Neural cell (in vitro differentiated cells): Measurements from ENCODE around the gene DOCK9. TPM values are rescaled to one million over a fixed set of nuclear protein-coding genes. Genes with fewer than 3 reads are reported as not detected.

Experiments
- H2AFZ ChIP-seq: fragments of 200-600, 300-800 bp; sonication (generic), shearing (Covaris generic); 2 replicates; pipeline ENCODE4 v1.6.0; 2014; ENCODE audit warnings: low read depth, mild to moderate bottlenecking, antibody characterized with exemption, low read length, moderate library complexity
- H3F3A ChIP-seq: fragments of 200-600 bp; shearing (Covaris generic); 2 replicates; pipeline ENCODE4 v1.6.1; 2016; ENCODE audit warnings: mild to moderate bottlenecking, moderate library complexity, mixed read lengths, antibody characterized with exemption, low read length; ENCODE audit not compliant: insufficient read depth, poor library complexity, severe bottlenecking
- H3K27ac ChIP-seq: fragments of 200-600, 300-800 bp; sonication (generic), shearing (Covaris generic); 2 replicates; pipeline ENCODE4 v1.5.1; 2014; ENCODE audit warnings: mild to moderate bottlenecking, low read length, moderate library complexity
- H3K27me3 ChIP-seq: fragments of 300-800, 200-600 bp; sonication (generic), shearing (Covaris generic); 2 replicates; pipeline ENCODE4 v1.6.0; 2014; ENCODE audit warnings: mild to moderate bottlenecking, low read depth, low read length, moderate library complexity; ENCODE audit not compliant: insufficient read depth
- H3K36me3 ChIP-seq: fragments of 300-800, 200-600 bp; sonication (generic), shearing (Covaris generic); 2 replicates; pipeline ENCODE4 v1.5.1; 2014; ENCODE audit warnings: mild to moderate bottlenecking, antibody characterized with exemption, low read length, moderate library complexity; ENCODE audit not compliant: insufficient read depth
- H3K4me2 ChIP-seq: fragments of 300-800, 200-600 bp; sonication (generic), shearing (Covaris generic); 2 replicates; pipeline ENCODE4 v1.6.0; 2014; ENCODE audit warnings: mild to moderate bottlenecking, low read length
- H3K4me3 ChIP-seq: fragments of 300-800, 200-600 bp; sonication (generic), shearing (Covaris generic); 2 replicates; pipeline ENCODE4 v1.5.1; 2014; ENCODE audit warnings: mild to moderate bottlenecking, low read length, moderate library complexity
- H3K79me2 ChIP-seq: fragments of 200-600 bp; shearing (Covaris generic); replicated peaks from 2 replicates; pipeline ENCODE4 v1.6.0; 2014; ENCODE audit warnings: mild to moderate bottlenecking, low read length, moderate library complexity; ENCODE audit not compliant: insufficient read depth
- H3K9ac ChIP-seq: fragments of 300-800, 200-600 bp; sonication (generic), shearing (Covaris generic); 2 replicates; pipeline ENCODE4 v1.6.1; 2016; ENCODE audit warnings: mild to moderate bottlenecking, low read length, mixed read lengths
- H3K9me2 ChIP-seq: fragments of 200-600 bp; shearing (Covaris generic); 2 replicates; pipeline ENCODE4 v1.6.1; 2016; ENCODE audit warnings: mild to moderate bottlenecking, low read length, mixed read lengths; ENCODE audit not compliant: insufficient read depth
- H3K9me3 ChIP-seq: fragments of 200-600, 300-800 bp; sonication (generic), shearing (Covaris generic); 2 replicates; pipeline ENCODE4 v1.6.1; 2016; ENCODE audit warnings: mild to moderate bottlenecking, mixed run types, low read length, moderate library complexity, mixed read lengths
- H4K20me1 ChIP-seq: fragments of 200-600 bp; shearing (Covaris generic); 2 replicates; pipeline ENCODE4 v1.6.1; 2016; ENCODE audit warnings: mild to moderate bottlenecking, mixed run types; ENCODE audit not compliant: insufficient read depth
- CTCF ChIP-seq: fragments of 450-650 bp; IDR thresholded peaks from 2 replicates; pipeline ENCODE4 v1.5.1; 2014; ENCODE audit warnings: antibody characterized with exemption, mild to moderate bottlenecking, moderate library complexity; ENCODE audit not compliant: poor library complexity, severe bottlenecking
- EP300 ChIP-seq: fragments of 450-650 bp; conservative IDR thresholded peaks from 2 replicates; pipeline ENCODE4 v1.6.1; 2014; ENCODE audit warnings: antibody characterized with exemption, mild to moderate bottlenecking, moderate library complexity; ENCODE audit not compliant: poor library complexity, severe bottlenecking
- EZH2 ChIP-seq: fragments of 200-600, 300-800 bp; shearing (Covaris generic), sonication (generic); IDR thresholded peaks from 2 replicates; pipeline ENCODE4 v1.6.1; 2014; ENCODE audit warnings: antibody characterized with exemption, low read length, borderline replicate concordance, mild to moderate bottlenecking; ENCODE audit not compliant: insufficient read depth, poor library complexity, severe bottlenecking
- MXI1 ChIP-seq: fragments of 450-650 bp; conservative IDR thresholded peaks from 2 replicates; pipeline ENCODE4 v1.6.1; 2014; ENCODE audit warnings: antibody characterized with exemption, mild to moderate bottlenecking; ENCODE audit not compliant: poor library complexity, severe bottlenecking
- POLR2AphosphoS5 ChIP-seq: IDR thresholded peaks from 2 replicates; pipeline ENCODE4 v1.6.1; 2012
- RAD21 ChIP-seq: fragments of 450-650 bp; conservative IDR thresholded peaks from 2 replicates; pipeline ENCODE4 v1.6.1; 2014; ENCODE audit warnings: antibody characterized with exemption, mild to moderate bottlenecking, moderate library complexity
- REST ChIP-seq: IDR thresholded peaks from 2 replicates; pipeline ENCODE4 v1.6.1; 2012; ENCODE audit warnings: borderline replicate concordance
- SMC3 ChIP-seq: fragments of 450-650 bp; conservative IDR thresholded peaks from 2 replicates; pipeline ENCODE4 v1.6.1; 2014; ENCODE audit warnings: antibody characterized with exemption, mild to moderate bottlenecking, moderate library complexity; ENCODE audit not compliant: poor library complexity
- TAF1 ChIP-seq: IDR thresholded peaks from 2 replicates; pipeline ENCODE4 v1.6.1; 2012; ENCODE audit warnings: low read depth
- polyA plus RNA-seq: library from polyadenylated mRNA; depleted of rRNA; stranded (reverse); fragments of >200 nt; gene quantifications from 2 replicates; pipeline ENCODE4 v1.2.3, GENCODE V29; 2014

DOCK9 gene
- polyA plus RNA-seq, 1 donor from 2014 or later: 11.4 TPM

GRCh38 chr13:98909016-98909415 is 68.8 kb downstream of the DOCK9 start:
- H2AFZ ChIP-seq: no peak overlapping the region
- H4K20me1 ChIP-seq: no peaks in the 10 kb centered on the region
- H3K4me3 ChIP-seq: no peak overlapping the region
- H3K9me3 ChIP-seq: no peaks in the 10 kb centered on the region
- no peaks in the 10 kb centered on the region for H3F3A ChIP-seq
- H3K9ac ChIP-seq: no peak overlapping the region
- TF ChIP-seq EZH2: no peak
- TF ChIP-seq SMC3: no peak
- TF ChIP-seq POLR2AphosphoS5: no peak
- no peak for TF ChIP-seq CTCF
- no peak for TF ChIP-seq RAD21
- TF ChIP-seq REST: no peak
- TF ChIP-seq TAF1: no peak
- TF ChIP-seq MXI1: no peak
- no peak for TF ChIP-seq EP300
- H3K27ac ChIP-seq: no peak overlapping the region
- H3K36me3 ChIP-seq: no peaks in the 10 kb centered on the region
- no peaks in the 10 kb centered on the region for H3K79me2 ChIP-seq
- H3K9me2 ChIP-seq: no peaks in the 10 kb centered on the region
- H3K27me3 ChIP-seq: no peaks in the 10 kb centered on the region
- no peak overlapping the region for H3K4me2 ChIP-seq

GRCh38 chr13:98906746-98907502 is 70.9 kb downstream of the DOCK9 start:
- Histone ChIP-seq H4K20me1 (no peaks in the 10 kb centered on the region), H2AFZ (no peak overlapping the region), H3K27ac (no peak overlapping the region), H3K27me3 (no peaks in the 10 kb centered on the region), H3K4me3 (no peak overlapping the region), H3K36me3 (no peaks in the 10 kb centered on the region), H3F3A (no peaks in the 10 kb centered on the region), H3K9ac (no peak overlapping the region), H3K9me3 (no peaks in the 10 kb centered on the region), H3K9me2 (no peaks in the 10 kb centered on the region), H3K4me2 (no peak overlapping the region), H3K79me2 (no peaks in the 10 kb centered on the region)
- TF ChIP-seq SMC3 (no peak), CTCF (no peak), TAF1 (no peak), MXI1 (no peak), EP300 (no peak), EZH2 (no peak), RAD21 (no peak), REST (no peak), POLR2AphosphoS5 (no peak)
